HepG2 (cell line): ENCODE results near the gene ABCC3. TPM values are rescaled to one million over a fixed set of nuclear protein-coding genes. Genes with fewer than 3 reads are reported as not detected.
A peak's percentile ranks its signal among the peaks of the same experiment; 100 is the strongest.

ENCODE experiments used
- CREM ChIP-seq, 2 experiments: sonication (generic) in 1 of 2; formaldehyde crosslinking in 1 of 2; IDR thresholded peaks; 2 replicates each; pipeline versions ENCODE4 v1.4.0 to v1.6.1; 2016 to 2020; ENCODE audit warnings: antibody characterized with exemption in 1 of 2, mild to moderate bottlenecking in 1 of 2, missing genetic modification reagents in 1 of 2
- DRAP1 ChIP-seq: IDR thresholded peaks from 2 replicates; pipeline ENCODE4 v1.6.1; 2016; ENCODE audit warnings: missing genetic modification reagents, missing compliant biosample characterization
- GPBP1L1 ChIP-seq: sonication (generic); formaldehyde crosslinking; IDR thresholded peaks from 2 replicates; pipeline ENCODE4 v1.5.0; 2020; ENCODE audit warnings: mild to moderate bottlenecking, missing genetic modification reagents
- GPN1 ChIP-seq: sonication (generic); formaldehyde crosslinking; IDR thresholded peaks from 2 replicates; pipeline ENCODE4 v1.5.1; 2020; ENCODE audit warnings: missing genetic modification reagents, borderline replicate concordance
- HOMEZ ChIP-seq: IDR thresholded peaks from 2 replicates; pipeline ENCODE4 v1.6.1; 2016; ENCODE audit warnings: low read depth
- MBNL3 ChIP-seq: fragments of 250-450 bp; sonication (Bioruptor Pico); conservative IDR thresholded peaks from 2 replicates; pipeline ENCODE4 v1.8.0; 2022; ENCODE audit warnings: mild to moderate bottlenecking, inconsistent platforms
- PRMT3 ChIP-seq: sonication (generic); formaldehyde crosslinking; IDR thresholded peaks from 2 replicates; pipeline ENCODE4 v1.8.1; 2022; ENCODE audit warnings: low read depth, mild to moderate bottlenecking, moderate library complexity, missing genetic modification reagents, borderline replicate concordance
- REXO4 ChIP-seq: sonication (generic); formaldehyde crosslinking; IDR thresholded peaks from 2 replicates; pipeline ENCODE4 v1.8.0; 2022; ENCODE audit warnings: missing genetic modification reagents, mild to moderate bottlenecking, borderline replicate concordance
- TERF1 ChIP-seq: sonication (generic); formaldehyde crosslinking; IDR thresholded peaks from 2 replicates; pipeline ENCODE4 v1.8.0; 2022; ENCODE audit warnings: mild to moderate bottlenecking, missing genetic modification reagents, moderate library complexity
- UBTF ChIP-seq: sonication (generic); formaldehyde crosslinking; IDR thresholded peaks from 2 replicates; pipeline ENCODE4 v1.4.0; 2020; ENCODE audit warnings: mild to moderate bottlenecking, missing genetic modification reagents
- ZNF17 ChIP-seq: sonication (generic); formaldehyde crosslinking; IDR thresholded peaks from 2 replicates; pipeline ENCODE4 v1.5.0; 2020; ENCODE audit warnings: mild to moderate bottlenecking, missing genetic modification reagents
- ZNF329 ChIP-seq: sonication (generic); formaldehyde crosslinking; IDR thresholded peaks from 2 replicates; pipeline ENCODE4 v1.9.0; 2021; ENCODE audit warnings: low read depth, mild to moderate bottlenecking, missing genetic modification reagents
- ZNF616 ChIP-seq: sonication (generic); formaldehyde crosslinking; IDR thresholded peaks from 2 replicates; pipeline ENCODE4 v1.5.0; 2020; ENCODE audit warnings: low read depth, mild to moderate bottlenecking, missing genetic modification reagents
- ZNF746 ChIP-seq: sonication (generic); formaldehyde crosslinking; IDR thresholded peaks from 2 replicates; pipeline ENCODE4 v1.8.0; 2022; ENCODE audit warnings: mild to moderate bottlenecking, missing genetic modification reagents
- ZZZ3 ChIP-seq: sonication (generic); formaldehyde crosslinking; IDR thresholded peaks from 2 replicates; pipeline ENCODE4 v1.4.0; 2020; ENCODE audit warnings: missing genetic modification reagents, mild to moderate bottlenecking, borderline replicate concordance
- polyA plus RNA-seq, 8 experiments: library from polyadenylated mRNA; depleted of rRNA in 3 of 8; stranded (reverse) in 7 of 8; unstranded in 1 of 8; fragments of >200 nt; fragmentation: Illumina TruSeq in 4 of 8; extraction: Trizol in 4 of 8; gene quantifications; 2 replicates each; pipeline versions ENCODE4 v1.2.1 to v1.2.3, GENCODE V29; 2011 to 2016; ENCODE audit warnings: low read depth in 4 of 8, missing spikeins in 1 of 8, mixed read lengths in 1 of 8; ENCODE audit not compliant: insufficient read depth in 1 of 8
- total RNA-seq, 5 experiments: library from RNA; depleted of rRNA; stranded (reverse); fragments of >200 nt; fragmentation: Illumina TruSeq; extraction: Trizol; gene quantifications; 2 replicates each; pipeline ENCODE4 v1.2.3, GENCODE V29; 2016; ENCODE audit warnings: low read depth in 1 of 5

Gene ABCC3
- total and polyA plus RNA-seq, 2 of the 13 experiments (the other 11 are each of a cell fraction or from before 2014, with no cell fraction given) = 25.2 to 50.7 TPM

GRCh38 chr17:50627782-50628601, 6.7 kb upstream of the ABCC3 start (continued):
- TF ChIP-seq HOMEZ (CRISPR knock-in tag) (peak; percentile 46), GPN1 (no peak), TERF1 (peak; percentile 48; the same call in 1 of the 2 replicates), REXO4 (CRISPR knock-in tag) (peak; percentile 55), ZNF746 (peak; percentile 84; the same call in 1 of the 2 replicates), MBNL3 (CRISPR knock-in tag) (no peak), DRAP1 (CRISPR knock-in tag) (no peak), PRMT3 (CRISPR knock-in tag) (no peak), ZZZ3 (CRISPR knock-in tag) (no peak), GPBP1L1 (CRISPR knock-in tag) (no peak), ZNF616 (CRISPR knock-in tag) (peak; percentile 61; the same call in 1 of the 2 replicates), UBTF (peak; percentile 74), ZNF329 (CRISPR knock-in tag) (peak; percentile 70; the same call in 1 of the 2 replicates), CREM (IDR thresholded peaks at IDR 0.05) (peak; percentile 27; the same call in 1 of the 2 replicates), CREM (CRISPR knock-in tag; IDR thresholded peaks at IDR 0.05) (no peak), ZNF17 (CRISPR knock-in tag) (no peak)
